Neuronal stem cell (in vitro differentiated cells): Measurements from ENCODE around the gene RUNDC3A.
"Not testable (repeated sequence)": the region's sequence is repeated elsewhere in the genome, so short reads cannot be mapped to it uniquely, and the experiment has no call there.

ENCODE experiments used
- DNase-seq: peaks from one replicate; pipeline ENCODE4 v3.0.0-alpha.2; 2013; ENCODE audit warnings: low spot score
- H2AFZ ChIP-seq: one replicate; pipeline ENCODE4 v1.6.1; 2013; ENCODE audit warnings: mild to moderate bottlenecking, low read length, inconsistent platforms
- H2AK5ac ChIP-seq: 2 replicates; pipeline ENCODE4 v1.6.1; 2013; ENCODE audit warnings: low read depth, mild to moderate bottlenecking, inconsistent platforms, low read length, moderate library complexity, mixed read lengths
- H2BK120ac ChIP-seq: 2 replicates; pipeline ENCODE4 v1.6.1; 2013; ENCODE audit warnings: low read depth, mild to moderate bottlenecking, inconsistent platforms, low read length, moderate library complexity, mixed read lengths
- H2BK12ac ChIP-seq: one replicate; pipeline ENCODE4 v1.6.1; 2013; ENCODE audit warnings: low read length, inconsistent platforms
- H2BK15ac ChIP-seq: 2 replicates; pipeline ENCODE4 v1.6.1; 2013; ENCODE audit warnings: mild to moderate bottlenecking, low read length, inconsistent platforms, mixed read lengths
- H2BK5ac ChIP-seq: one replicate; pipeline ENCODE4 v1.6.1; 2013; ENCODE audit warnings: inconsistent platforms, mild to moderate bottlenecking, low read length, moderate library complexity
- H3K14ac ChIP-seq: one replicate; pipeline ENCODE4 v1.6.1; 2013; ENCODE audit warnings: low read length, inconsistent platforms
- H3K18ac ChIP-seq: 2 replicates; pipeline ENCODE4 v1.6.1; 2013; ENCODE audit warnings: low read length, inconsistent platforms
- H3K23ac ChIP-seq: 2 replicates; pipeline ENCODE4 v1.6.1; 2013; ENCODE audit warnings: low read depth, mild to moderate bottlenecking, mixed read lengths, low read length, inconsistent platforms; ENCODE audit not compliant: poor library complexity
- H3K27ac ChIP-seq: replicated peaks from 3 replicates; pipeline ENCODE4 v1.5.1; 2013; ENCODE audit warnings: low read length, inconsistent platforms
- H3K27me3 ChIP-seq, 3 experiments: 2 replicates each; pipeline ENCODE4 v1.6.1; 2013; ENCODE audit warnings: low read length in 3 of 3, mild to moderate bottlenecking in 2 of 3, inconsistent platforms in 1 of 3, low read depth in 1 of 3, mixed read lengths in 1 of 3, moderate library complexity in 1 of 3; ENCODE audit not compliant: control insufficient read depth in 3 of 3, insufficient read depth in 3 of 3
- H3K36me3 ChIP-seq, 2 donors: replicated peaks in 1 of 2; 2 replicates each; pipeline ENCODE4 v1.6.1; 2013; ENCODE audit warnings: low read length in 2 of 2; ENCODE audit not compliant: control insufficient read depth in 2 of 2, insufficient read depth in 2 of 2
- H3K4ac ChIP-seq: 2 replicates; pipeline ENCODE4 v1.6.1; 2013; ENCODE audit warnings: inconsistent platforms, mild to moderate bottlenecking, low read length, moderate library complexity
- H3K4me1 ChIP-seq, 2 donors: 1 replicate in 1 of 2; 2 replicates in 1 of 2; pipeline ENCODE4 v1.6.1; 2013; ENCODE audit warnings: low read length in 2 of 2, low read depth in 1 of 2; ENCODE audit not compliant: control insufficient read depth in 2 of 2, insufficient read depth in 1 of 2
- H3K4me2 ChIP-seq: one replicate; pipeline ENCODE4 v1.6.1; 2013; ENCODE audit warnings: mild to moderate bottlenecking, low read length, inconsistent platforms; ENCODE audit not compliant: insufficient read depth, poor library complexity, severe bottlenecking
- H3K4me3 ChIP-seq, 2 donors: 2 replicates each; pipeline ENCODE4 v1.5.1; 2013; ENCODE audit warnings: low read length in 2 of 2, mild to moderate bottlenecking in 2 of 2, inconsistent platforms in 1 of 2, moderate library complexity in 1 of 2
- H3K79me1 ChIP-seq: one replicate; pipeline ENCODE4 v1.6.1; 2013; ENCODE audit warnings: low read depth, mild to moderate bottlenecking, inconsistent platforms, low read length, moderate library complexity
- H3K9ac ChIP-seq: one replicate; pipeline ENCODE4 v1.6.1; 2013; ENCODE audit warnings: mild to moderate bottlenecking, low read depth, low read length, inconsistent platforms; ENCODE audit not compliant: poor library complexity
- H3K9me3 ChIP-seq, 2 donors: replicated peaks in 1 of 2; 2 replicates each; pipeline versions ENCODE3 to v1.6.1; 2013; ENCODE audit warnings: low read length in 2 of 2, mild to moderate bottlenecking in 2 of 2, inconsistent platforms in 1 of 2, low read depth in 1 of 2, mixed read lengths in 1 of 2, moderate library complexity in 1 of 2; ENCODE audit not compliant: control insufficient read depth in 2 of 2, insufficient read depth in 1 of 2
- H4K8ac ChIP-seq: one replicate; pipeline ENCODE4 v1.6.1; 2013; ENCODE audit warnings: low read depth, mild to moderate bottlenecking, inconsistent platforms, low read length, moderate library complexity
- H4K91ac ChIP-seq: one replicate; pipeline ENCODE4 v1.6.1; 2013; ENCODE audit warnings: low read length, low read depth, mild to moderate bottlenecking, inconsistent platforms; ENCODE audit not compliant: poor library complexity
- WGBS, 2 donors: extraction: QIAGEN DNeasy Blood & Tissue Kit; methylation state at CpG; one replicate each; pipeline ENCODE4 v1.1.7; 2013; ENCODE audit warnings: missing lambda C conversion rate in 2 of 2, mixed read lengths in 1 of 2; ENCODE audit not compliant: insufficient read length in 2 of 2, insufficient replicate concordance in 1 of 2; ENCODE audit errors: extremely low coverage in 2 of 2; 5-methylcytosine and 5-hydroxymethylcytosine counted together

RUNDC3A gene

DNA sequence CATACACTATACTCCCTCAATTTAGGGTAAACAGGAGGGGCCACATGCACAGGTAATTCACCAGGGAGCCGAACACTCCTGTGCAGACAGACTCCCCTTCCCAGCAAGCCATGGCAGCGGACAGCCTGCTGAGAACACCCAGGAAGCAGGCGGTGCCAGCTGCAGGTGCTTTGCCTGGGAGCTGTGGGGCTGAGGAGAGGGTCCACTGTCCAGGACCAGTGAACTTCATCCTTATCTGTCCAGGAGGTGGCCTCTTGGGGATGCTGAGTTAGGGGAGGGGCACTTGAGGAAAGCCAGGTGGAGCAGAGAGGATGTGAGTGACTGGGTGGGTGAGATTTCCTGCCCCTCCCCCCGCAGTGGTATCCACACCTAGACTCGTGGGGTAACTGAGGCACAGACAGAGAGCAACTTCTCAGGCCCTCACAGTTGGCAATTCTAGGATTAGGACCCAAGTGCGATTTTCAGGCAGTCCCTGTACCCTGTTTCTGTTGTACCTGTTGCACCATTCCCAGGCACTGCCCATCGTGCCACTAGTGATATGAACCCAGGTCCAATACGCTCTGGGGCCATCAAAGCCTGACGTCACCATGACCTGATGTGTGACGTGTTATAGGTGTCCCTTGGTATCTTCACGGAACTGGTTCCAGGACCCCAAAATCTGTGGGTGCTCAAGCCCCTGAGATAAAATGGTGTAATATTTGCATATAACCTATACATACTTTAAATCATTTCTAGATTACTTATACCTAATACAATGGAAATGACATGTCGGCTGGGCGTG is 37.9 kb downstream of the RUNDC3A start:
- Histone ChIP-seq H3K9me3 (peaks cover 0 to 1% of the 10 kb centered on the region in 2 donors), H2BK15ac (peak overlapping the region; percentile 19), H2BK12ac (no peak overlapping the region), H3K4me3 (peak overlapping the region in 1 of 2 donors; percentile 73), H3K14ac (no peak overlapping the region), H3K18ac (no peak overlapping the region), H2AFZ (peak overlapping the region; percentile 88), H4K91ac (no peak overlapping the region), H4K8ac (no peak overlapping the region), H2AK5ac (no peak overlapping the region), H3K4me2 (peak overlapping the region; percentile 85), H3K27me3 (peaks cover 0 to 2% (median 0%) of the 10 kb centered on the region in 3 experiments), H2BK120ac (no peak overlapping the region), H3K27ac (no peak overlapping the region), H3K4me1 (peaks cover 0 to 4% of the 10 kb centered on the region in 2 donors), H2BK5ac (no peak overlapping the region), H3K23ac (peak overlapping the region; percentile 26), H3K79me1 (peaks cover 4% of the 10 kb centered on the region), H3K9ac (peak overlapping the region; percentile 5), H3K36me3 (peaks cover 2 to 5% of the 10 kb centered on the region in 2 donors), H3K4ac (no peak overlapping the region)
- DNase-seq = no peak
- WGBS, 2 donors = no CpG with 5 or more reads among the region's 13 CpGs

DNA sequence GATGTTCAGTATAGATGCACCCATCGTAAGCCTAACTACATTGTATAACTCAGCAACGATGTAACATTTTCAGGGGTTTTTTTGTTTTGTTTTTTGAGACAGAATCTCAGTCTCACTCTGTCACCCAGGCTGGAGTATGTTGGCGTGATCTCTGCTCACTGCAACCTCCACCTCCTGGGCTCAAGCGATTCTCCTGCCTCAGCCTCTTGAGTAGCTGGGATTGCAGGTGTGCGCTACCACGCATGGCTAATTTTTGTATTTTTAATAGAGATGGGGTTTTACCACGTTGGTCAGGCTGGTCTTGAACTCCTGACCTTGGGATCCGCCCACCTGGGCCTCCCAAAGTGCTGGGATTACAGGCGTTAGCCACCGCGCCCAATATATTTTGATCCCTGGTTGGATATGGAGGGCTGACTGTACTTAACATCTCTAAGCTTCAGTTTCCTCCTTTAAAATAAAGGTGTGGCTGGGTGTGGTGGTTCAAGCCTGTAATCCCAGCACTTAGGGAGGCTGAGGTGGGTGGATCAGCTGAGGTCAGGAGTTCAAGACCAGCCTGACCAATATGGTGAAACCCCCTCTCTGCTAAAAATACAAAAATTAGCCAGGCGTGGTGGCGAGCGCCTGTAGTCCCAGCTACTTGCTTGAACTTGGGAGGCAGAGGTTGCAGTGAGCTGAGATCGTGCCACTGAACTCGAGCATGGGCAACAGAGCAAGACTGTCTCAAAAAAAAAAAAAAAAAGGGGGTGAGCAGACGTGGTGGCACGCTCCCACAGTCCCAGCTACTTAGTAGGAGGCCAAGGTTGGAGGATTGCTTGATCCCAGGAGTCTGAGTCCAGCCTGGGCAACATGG is 39.0 kb downstream of the RUNDC3A start:
- not testable (repeated sequence) for H3K4me1 ChIP-seq, H3K9ac ChIP-seq, H3K18ac ChIP-seq, H2BK12ac ChIP-seq, H3K4me2 ChIP-seq, DNase-seq, H2BK15ac ChIP-seq, H2BK120ac ChIP-seq, H3K4ac ChIP-seq, H3K4me3 ChIP-seq, H3K27me3 ChIP-seq, H2BK5ac ChIP-seq, H3K79me1 ChIP-seq, H3K14ac ChIP-seq, H4K8ac ChIP-seq, H4K91ac ChIP-seq, H3K27ac ChIP-seq, H2AK5ac ChIP-seq, H3K9me3 ChIP-seq, H2AFZ ChIP-seq, H3K23ac ChIP-seq
- H3K36me3 ChIP-seq = peaks cover 11 to 13% of the 10 kb centered on the region in 2 donors
- WGBS, 2 donors = no CpG with 5 or more reads among the region's 18 CpGs

DNA sequence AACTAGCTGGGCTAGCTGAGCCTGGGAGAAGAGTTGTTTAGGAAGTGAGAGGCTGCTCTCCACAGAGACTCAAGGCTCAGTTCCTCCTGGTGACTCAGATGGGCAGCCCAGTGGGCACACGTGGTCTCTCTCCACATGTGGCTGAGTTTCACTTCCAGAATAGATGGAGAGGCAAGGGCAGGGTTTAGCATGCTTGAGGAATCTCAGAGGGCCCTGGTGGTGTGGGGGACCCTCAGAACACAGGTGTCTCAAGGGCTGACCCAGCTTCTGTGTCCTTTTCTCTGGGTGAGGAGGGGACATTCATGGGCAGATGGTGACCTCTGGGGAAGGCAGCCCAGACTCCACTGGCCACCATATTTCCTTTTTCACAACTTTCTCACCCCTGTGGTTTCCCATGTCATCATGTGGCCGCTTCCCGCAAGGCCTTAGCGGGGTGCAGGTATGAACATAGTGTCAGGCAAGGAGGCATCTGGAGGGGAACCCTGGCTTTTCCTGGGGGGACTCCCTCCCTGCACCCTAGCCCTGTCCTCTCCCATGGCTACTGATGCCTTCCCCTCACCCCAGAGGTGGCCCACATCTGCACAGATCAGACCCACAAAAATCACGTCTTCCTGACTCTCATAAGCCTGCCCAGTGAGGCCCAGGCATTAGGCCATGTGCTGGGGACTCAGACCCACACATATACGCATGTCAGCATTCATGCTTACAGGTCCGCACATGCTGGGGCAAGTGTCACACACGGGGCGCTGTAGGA is 40.0 kb downstream of the RUNDC3A start:
- no peak for DNase-seq
- peaks cover 0 to under 1% (median 0%) of the 10 kb centered on the region in 3 experiments for H3K27me3 ChIP-seq
- H3K14ac ChIP-seq = no peak overlapping the region
- H2AFZ ChIP-seq = no peak overlapping the region
- H3K27ac ChIP-seq = no peak overlapping the region
- peaks cover 14 to 18% of the 10 kb centered on the region in 2 donors for H3K36me3 ChIP-seq
- H3K23ac ChIP-seq = no peak overlapping the region
- no peak overlapping the region for H2BK120ac ChIP-seq
- H3K18ac ChIP-seq = no peak overlapping the region
- no peak overlapping the region for H3K9ac ChIP-seq
- no peak overlapping the region for H2BK12ac ChIP-seq
- H2BK5ac ChIP-seq = peak overlapping the region; percentile 47
- H2BK15ac ChIP-seq = no peak overlapping the region
- H3K79me1 ChIP-seq = peaks cover 4% of the 10 kb centered on the region
- peaks cover 3 to 4% of the 10 kb centered on the region in 2 donors for H3K4me1 ChIP-seq
- H4K91ac ChIP-seq = no peak overlapping the region
- H2AK5ac ChIP-seq = no peak overlapping the region
- H4K8ac ChIP-seq = no peak overlapping the region
- no CpG with 5 or more reads among the region's 9 CpGs for WGBS, 2 donors
- H3K4ac ChIP-seq = no peak overlapping the region
- no peak overlapping the region for H3K4me3 ChIP-seq
- no peak overlapping the region for H3K4me2 ChIP-seq
- H3K9me3 ChIP-seq = peaks cover 0 to 1% of the 10 kb centered on the region in 2 donors
